Urinary bladder (tissue), 4 donors: ENCODE data around the gene ACTR1B. TPM values are rescaled to one million over a fixed set of nuclear protein-coding genes. Genes with fewer than 3 reads are reported as not detected.
"Not testable (repeated sequence)": the region's sequence is repeated elsewhere in the genome, so short reads cannot be mapped to it uniquely, and the experiment has no call there.

Source experiments
- DNase-seq: peaks from one replicate; pipeline ENCODE4 v3.0.0-alpha.2; 2015; ENCODE audit errors: extremely low spot score
- H3K27ac ChIP-seq: one replicate; pipeline ENCODE4 v1.5.1; 2013; ENCODE audit warnings: low read depth, mild to moderate bottlenecking, moderate library complexity
- H3K36me3 ChIP-seq: one replicate; pipeline ENCODE4 v1.6.1; 2013; ENCODE audit warnings: mild to moderate bottlenecking, moderate library complexity; ENCODE audit not compliant: insufficient read depth
- H3K4me1 ChIP-seq: one replicate; pipeline ENCODE4 v1.6.1; 2013; ENCODE audit warnings: mild to moderate bottlenecking, moderate library complexity; ENCODE audit not compliant: insufficient read depth
- H3K4me3 ChIP-seq: one replicate; pipeline ENCODE4 v1.5.1; 2013; ENCODE audit warnings: low read depth, low read length
- WGBS: extraction: QIAGEN DNeasy Blood & Tissue Kit; methylation state at CpG from one replicate; pipeline ENCODE4 v1.1.7; 2013; 5-methylcytosine and 5-hydroxymethylcytosine counted together
- polyA plus RNA-seq: library from polyadenylated mRNA; stranded (reverse); fragments of 200-250 nt; gene quantifications from one replicate; pipeline ENCODE4 v1.2.3, GENCODE V29; 2013
- total RNA-seq: library from RNA; depleted of rRNA; stranded (reverse); fragments of >200 nt; gene quantifications from one replicate; pipeline ENCODE4 v1.2.3, GENCODE V29; 2014
- donor health status: healthy with polysubstance abuse.
- donor health status: healthy.

The ACTR1B gene
- total RNA-seq (34.8 TPM), polyA plus RNA-seq (93.2 TPM)

DNA sequence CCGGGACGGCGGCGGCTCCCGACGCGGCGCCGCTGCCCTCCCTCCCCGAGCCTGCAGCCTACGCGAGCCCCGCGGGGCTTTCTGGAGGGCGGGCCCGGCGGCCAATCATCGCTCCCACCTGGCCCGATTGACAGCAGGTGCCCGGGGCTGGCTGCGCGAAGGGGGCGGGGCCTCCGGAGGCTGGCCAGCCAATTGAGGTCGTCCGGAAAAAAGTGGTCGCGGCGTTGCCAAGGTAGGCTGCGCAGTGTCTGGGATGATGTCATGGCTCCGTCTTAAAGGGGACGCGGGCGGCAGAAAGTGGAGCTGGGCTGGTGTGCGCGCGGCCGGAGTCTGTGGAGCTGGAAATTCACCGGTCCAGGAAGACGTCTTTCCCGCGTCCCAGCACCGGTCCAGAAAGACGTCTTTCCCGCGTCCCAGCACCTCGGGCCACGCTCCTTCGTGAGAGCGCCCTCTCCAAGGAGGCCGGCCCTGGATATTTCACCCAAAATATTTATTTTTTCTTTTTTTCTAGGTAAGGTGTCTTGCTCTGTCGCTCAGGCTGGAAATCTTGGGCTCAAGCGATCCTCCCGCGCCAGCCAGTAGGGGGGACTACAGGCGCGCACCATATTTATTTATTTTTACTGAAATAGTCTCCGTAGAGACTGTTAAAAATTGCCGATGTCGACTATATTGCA is at the start of gene ACTR1B:
ACTR1B (minus strand) TSS at position 83 of the 674 bp plus-strand sequence. CDS start 154 bp downstream, outside the sequence.
- H3K4me1 ChIP-seq: no peaks in the 10 kb centered on the region
- peak within 1 kb of the TSS; percentile 94 for H3K27ac ChIP-seq
- DNase-seq: peak; percentile 97
- no peaks in the 10 kb centered on the region for H3K36me3 ChIP-seq
- H3K4me3 ChIP-seq: peak within 1 kb of the TSS; percentile 93
- under 1% methylated on average over 60 of the region's 60 CpGs for WGBS

- Histone ChIP-seq H3K27ac (no peak overlapping the region), H3K4me3 (no peak overlapping the region), H3K36me3 (no peaks in the 10 kb centered on the region), H3K4me1 (no peaks in the 10 kb centered on the region)
- 75% methylated on average over 11 of the region's 11 CpGs for WGBS
- DNase-seq: no peak
These were observed 49.0 kb upstream of the ACTR1B start for GRCh38 chr2:97712693-97713295.

DNA sequence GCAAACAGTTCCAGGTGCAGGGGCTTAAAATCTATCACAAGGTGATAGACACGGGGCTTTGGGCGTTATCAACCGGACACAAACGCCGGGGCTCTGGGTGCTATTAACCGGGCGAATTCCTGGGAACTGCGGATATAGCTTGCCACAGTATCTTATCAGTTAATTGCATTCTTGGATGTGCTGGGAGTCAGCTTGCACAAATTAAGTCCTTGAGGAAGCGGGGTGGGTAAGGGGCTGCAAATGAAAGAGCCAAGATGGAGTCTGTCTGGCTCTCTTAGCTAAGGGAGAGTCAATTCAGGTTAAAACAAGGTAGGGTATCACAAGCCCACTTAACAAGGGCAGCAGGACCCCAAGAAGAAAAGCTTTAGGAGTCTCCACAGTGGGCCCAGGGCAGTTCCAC is 48.3 kb upstream of the ACTR1B start:
- H3K4me3 ChIP-seq, H3K27ac ChIP-seq, H3K4me1 ChIP-seq, H3K36me3 ChIP-seq, DNase-seq: not testable (repeated sequence)
- WGBS: 62% methylated on average over 9 of the region's 9 CpGs

DNA sequence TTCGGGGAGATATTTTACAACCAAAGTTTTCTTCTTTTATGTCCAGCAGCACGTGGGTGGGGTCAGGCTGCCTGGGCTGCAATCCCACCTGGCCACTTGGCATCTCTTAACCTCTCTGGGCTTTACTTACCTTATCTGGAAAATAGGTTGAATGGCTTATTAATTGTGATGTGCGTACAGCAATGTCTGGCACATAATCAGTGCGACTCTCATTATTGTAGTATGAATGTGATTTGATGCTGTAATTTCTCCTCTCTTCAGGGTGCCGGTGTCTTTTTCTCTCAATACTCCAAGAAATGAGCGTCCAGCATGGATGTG is 47.5 kb upstream of the ACTR1B start:
- no peak overlapping the region for H3K4me3 ChIP-seq
- no peak overlapping the region for H3K27ac ChIP-seq
- no peaks in the 10 kb centered on the region for H3K4me1 ChIP-seq
- DNase-seq: no peak
- no peaks in the 10 kb centered on the region for H3K36me3 ChIP-seq
- 75% methylated on average over 6 of the region's 6 CpGs for WGBS

- H3K4me1 ChIP-seq: no peaks in the 10 kb centered on the region
- H3K36me3 ChIP-seq: no peaks in the 10 kb centered on the region
- DNase-seq: no peak
- H3K4me3 ChIP-seq: no peak overlapping the region
- no peak overlapping the region for H3K27ac ChIP-seq
- WGBS: 88% methylated on average over 8 of the region's 8 CpGs
These were observed 44.8 kb upstream of the ACTR1B start for GRCh38 chr2:97708608-97709007.

DNA sequence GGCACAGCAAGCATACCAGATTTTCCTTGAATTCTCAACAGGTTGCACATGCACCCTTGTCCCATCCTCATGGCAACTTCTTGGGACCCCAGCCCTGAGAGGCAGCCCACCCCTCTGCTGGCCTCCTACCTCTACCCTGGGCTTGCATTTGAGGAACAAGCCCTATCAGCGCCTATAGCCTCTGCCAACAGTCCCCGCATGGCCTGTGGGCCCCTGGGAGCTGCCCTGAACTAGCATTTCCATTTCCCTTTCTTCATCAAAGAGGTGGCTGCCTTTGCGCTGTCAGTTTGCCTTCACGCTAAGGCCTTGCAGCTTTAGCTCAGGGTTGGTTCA is 44.2 kb upstream of the ACTR1B start:
- WGBS: 79% methylated on average over 4 of the region's 4 CpGs
- Histone ChIP-seq H3K4me3 (no peak overlapping the region), H3K36me3 (no peaks in the 10 kb centered on the region), H3K27ac (no peak overlapping the region), H3K4me1 (no peaks in the 10 kb centered on the region)
- DNase-seq: no peak

DNA sequence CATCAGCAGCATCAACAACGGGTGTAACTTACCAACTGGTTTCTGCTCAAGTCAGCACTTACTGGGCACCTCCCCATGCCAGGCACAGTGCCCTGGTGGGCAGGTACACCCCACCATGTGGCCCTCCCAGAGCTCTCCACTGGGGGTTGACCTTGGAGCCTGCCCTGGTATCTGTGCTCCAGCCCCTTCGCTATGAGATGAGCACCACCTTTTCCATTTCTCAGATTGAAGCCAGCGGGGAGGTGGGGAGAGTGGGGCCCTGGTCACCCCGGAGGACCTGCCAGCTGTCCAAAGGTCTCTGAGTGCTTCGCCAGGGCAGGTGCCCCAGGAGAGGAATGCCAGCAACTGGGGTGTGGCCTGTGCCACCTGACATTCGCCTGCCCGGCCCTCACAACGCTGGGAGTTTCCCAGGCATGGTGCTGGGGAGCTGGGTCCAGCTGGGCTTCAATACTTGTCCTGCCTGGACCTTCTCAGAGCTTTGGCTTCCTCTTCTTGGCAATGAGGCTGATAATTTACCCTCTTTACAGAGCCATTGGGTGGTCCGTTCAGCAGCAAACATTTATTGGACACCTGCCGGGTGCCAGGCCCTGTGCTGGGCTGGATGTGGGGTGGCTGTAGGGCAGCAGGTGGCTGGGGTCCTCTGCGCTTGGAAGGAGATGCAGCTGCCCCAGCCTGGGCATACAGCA is 43.7 kb upstream of the ACTR1B start:
- no peaks in the 10 kb centered on the region for H3K36me3 ChIP-seq
- H3K27ac ChIP-seq: no peak overlapping the region
- DNase-seq: no peak
- no peak overlapping the region for H3K4me3 ChIP-seq
- WGBS: 84% methylated on average over 11 of the region's 11 CpGs
- no peaks in the 10 kb centered on the region for H3K4me1 ChIP-seq

DNA sequence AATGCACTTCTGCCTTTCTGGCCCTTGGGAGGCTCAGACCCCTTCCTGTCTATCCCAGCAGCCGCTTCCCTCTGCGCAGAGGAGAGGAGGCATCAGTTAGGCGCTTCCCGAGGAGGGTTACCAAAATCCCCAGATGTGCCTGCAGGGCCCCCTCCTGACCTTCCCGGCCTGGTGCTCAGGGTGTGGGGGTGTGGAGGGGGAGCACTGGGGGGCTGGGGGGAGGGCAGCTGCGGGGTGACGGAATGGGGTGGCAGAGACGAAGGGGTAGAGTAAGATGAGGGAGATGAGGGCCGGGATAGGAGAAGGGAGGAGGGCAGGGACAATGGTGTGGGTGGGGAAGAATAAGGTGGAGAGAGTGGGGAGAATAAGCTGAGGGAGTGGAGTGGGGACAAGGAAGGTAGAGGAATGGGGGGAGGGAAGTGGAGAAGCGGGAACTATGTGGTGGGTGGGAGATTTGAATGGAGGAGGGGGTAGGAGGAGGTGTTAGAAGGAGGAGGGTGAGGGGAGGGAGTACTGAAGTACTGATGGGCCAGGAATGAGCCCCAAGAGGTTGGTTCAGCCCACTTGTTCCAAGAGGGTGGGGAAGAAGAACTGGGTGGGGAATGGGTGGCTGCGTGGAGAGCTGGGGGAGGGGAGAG is 43.0 kb upstream of the ACTR1B start:
- no peaks in the 10 kb centered on the region for H3K4me1 ChIP-seq
- DNase-seq: no peak
- H3K36me3 ChIP-seq: no peaks in the 10 kb centered on the region
- H3K4me3 ChIP-seq: no peak overlapping the region
- WGBS: 64% methylated on average over 11 of the region's 11 CpGs
- no peak overlapping the region for H3K27ac ChIP-seq

- H3K4me1 ChIP-seq: no peaks in the 10 kb centered on the region
- DNase-seq: no peak
- no peaks in the 10 kb centered on the region for H3K36me3 ChIP-seq
- 93% methylated on average over 13 of the region's 13 CpGs for WGBS
- H3K4me3 ChIP-seq: no peak overlapping the region
- no peak overlapping the region for H3K27ac ChIP-seq
These were observed 42.3 kb upstream of the ACTR1B start for GRCh38 chr2:97706112-97706511.

GRCh38 chr2:97704989-97705388 is 41.1 kb upstream of the ACTR1B start:
- H3K36me3 ChIP-seq: no peaks in the 10 kb centered on the region
- DNase-seq: no peak
- H3K4me3 ChIP-seq: no peak overlapping the region
- H3K4me1 ChIP-seq: no peaks in the 10 kb centered on the region
- H3K27ac ChIP-seq: no peak overlapping the region
- 90% methylated on average over 5 of the region's 5 CpGs for WGBS

DNA sequence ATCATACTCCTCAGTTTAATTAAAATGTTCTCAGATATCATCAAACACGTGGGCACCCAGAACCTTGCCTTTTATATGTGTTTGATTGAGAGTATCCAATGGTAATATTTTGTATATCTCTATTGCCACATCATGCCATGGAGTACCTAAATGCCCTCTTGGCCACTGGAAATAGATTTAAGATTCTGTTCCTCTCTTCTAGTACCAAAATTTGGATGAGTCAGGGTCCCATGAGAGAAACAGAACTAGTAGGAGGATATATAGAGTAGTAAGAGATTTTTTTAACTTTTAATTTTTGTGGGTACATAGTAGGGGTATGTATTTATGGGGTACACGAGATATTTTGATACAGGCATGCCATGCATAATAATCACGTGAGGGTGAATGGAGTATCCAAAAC is 39.9 kb upstream of the ACTR1B start:
- no peak overlapping the region for H3K27ac ChIP-seq
- WGBS: 83% methylated on average over 3 of the region's 3 CpGs
- H3K36me3 ChIP-seq: no peaks in the 10 kb centered on the region
- no peak for DNase-seq
- H3K4me1 ChIP-seq: no peaks in the 10 kb centered on the region
- H3K4me3 ChIP-seq: no peak overlapping the region

DNA sequence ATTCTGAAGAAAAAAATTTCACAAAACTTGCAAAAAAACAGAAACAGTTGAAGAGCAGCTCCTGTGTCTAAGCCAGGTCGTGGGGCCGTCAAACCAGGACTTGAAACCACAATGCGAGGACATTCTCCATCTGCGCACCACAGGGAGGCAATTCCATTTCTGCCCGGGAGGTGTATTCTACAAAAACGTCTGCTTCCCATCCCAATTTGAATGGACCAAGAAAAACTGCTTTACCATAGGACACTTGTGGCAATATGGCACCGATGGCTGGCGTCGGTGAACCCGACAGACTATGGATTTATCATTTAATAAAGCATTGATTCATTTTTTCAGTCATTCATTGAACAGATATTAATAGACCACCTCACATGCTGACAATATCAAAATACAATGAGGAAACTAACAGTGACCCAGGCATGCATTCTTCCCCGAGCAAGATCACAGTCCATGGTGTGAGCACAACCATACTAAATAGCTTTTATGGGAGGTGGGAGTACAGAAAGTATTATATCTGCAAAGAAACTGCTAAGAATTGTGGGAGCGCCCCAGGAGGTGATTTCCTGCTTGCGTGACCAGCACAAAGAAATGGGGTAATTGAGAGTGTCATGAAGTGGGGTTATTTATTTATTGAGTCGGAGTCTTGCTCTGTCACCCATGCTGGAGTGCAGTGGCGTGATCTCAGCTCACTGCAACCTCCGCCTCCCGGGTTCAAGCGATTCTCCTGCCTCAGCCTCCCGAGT is 39.1 kb upstream of the ACTR1B start:
- H3K4me3 ChIP-seq: no peak overlapping the region
- H3K4me1 ChIP-seq: no peaks in the 10 kb centered on the region
- H3K27ac ChIP-seq: no peak overlapping the region
- H3K36me3 ChIP-seq: no peaks in the 10 kb centered on the region
- 89% methylated on average over 19 of the region's 19 CpGs for WGBS
- no peak for DNase-seq

DNA sequence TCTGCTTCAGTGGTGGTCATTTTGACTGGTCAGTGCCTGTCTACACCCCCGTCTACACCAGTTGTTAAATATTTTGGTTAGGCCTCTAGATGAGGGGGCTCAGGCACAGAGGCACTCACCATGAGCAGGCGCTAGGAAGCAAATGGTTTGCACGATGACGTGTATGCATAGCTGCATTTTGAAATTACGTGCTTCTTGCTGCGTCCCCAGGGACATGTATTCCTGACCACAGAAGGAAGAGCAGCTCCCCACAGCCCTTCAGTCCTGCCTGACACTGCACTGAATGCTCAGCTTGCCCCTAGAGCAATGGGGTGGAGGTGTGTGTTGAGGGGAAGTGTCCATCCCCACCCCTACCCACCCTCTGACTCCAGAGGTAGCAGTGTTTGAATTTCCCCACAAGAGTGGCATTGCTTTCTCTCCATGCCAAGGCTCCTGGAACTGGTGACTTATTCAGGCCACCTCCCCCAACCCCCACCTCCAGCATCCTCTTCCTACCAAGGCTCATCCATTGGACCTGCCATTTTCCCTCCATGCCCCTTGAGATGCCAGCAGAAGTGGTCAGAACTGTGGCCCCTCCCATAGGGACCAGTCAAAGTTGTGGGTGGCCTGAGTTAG is 38.1 kb upstream of the ACTR1B start:
- no peak for DNase-seq

More for the DNA sequence above, 38.1 kb upstream of the ACTR1B start:
- 89% methylated on average over 6 of the region's 6 CpGs for WGBS
- no peak overlapping the region for H3K4me3 ChIP-seq
- no peaks in the 10 kb centered on the region for H3K4me1 ChIP-seq
- no peaks in the 10 kb centered on the region for H3K36me3 ChIP-seq
- no peak overlapping the region for H3K27ac ChIP-seq
